ENCODE data around the gene GHRL.

GHRL gene

DNA sequence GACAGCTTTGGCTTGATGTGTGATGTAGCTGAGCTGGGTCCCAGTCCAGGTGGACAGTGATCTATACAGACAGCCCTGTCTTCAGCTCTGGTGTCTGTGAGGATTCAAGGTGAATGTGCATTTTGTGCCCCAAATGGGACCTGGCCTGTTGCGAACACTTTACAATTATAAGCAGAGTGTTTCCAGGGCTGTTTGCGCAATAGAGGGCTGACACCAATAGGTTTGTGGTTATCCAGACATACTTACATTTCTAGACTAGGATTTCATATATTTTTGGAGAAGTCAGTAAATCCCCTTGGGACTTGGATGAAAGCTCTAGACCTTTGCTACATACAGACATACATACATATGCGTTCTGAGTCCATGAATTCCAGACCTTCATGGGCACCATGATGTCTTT is 48.7 kb downstream of the GHRL start:
- DNase-seq (ENCODE audit: low read depth, low spot score), result no peak

GRCh38 chr3:10242182-10243065 is 50.3 kb downstream of the GHRL start:
- DNase-seq (ENCODE audit: low read depth, low spot score), result no peak

DNA sequence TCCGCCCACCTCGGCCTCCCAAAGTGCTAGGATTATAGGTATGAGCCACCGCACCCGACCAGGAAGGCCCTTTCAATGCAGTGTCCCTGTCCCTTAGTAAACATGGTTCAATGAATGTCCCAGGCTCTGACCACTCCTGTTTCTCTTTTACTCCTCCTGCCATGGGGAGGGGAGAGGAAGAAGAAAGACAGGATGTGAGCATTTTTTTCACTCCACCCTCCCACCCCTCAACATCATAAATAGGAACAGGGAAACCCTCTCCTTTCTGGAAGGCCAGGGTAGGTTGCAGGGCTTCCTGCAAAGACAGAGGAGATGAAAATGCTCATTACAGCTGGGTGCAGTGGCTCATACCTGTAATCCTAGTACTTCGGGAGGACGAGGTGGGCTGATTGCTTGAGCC is 51.9 kb downstream of the GHRL start:
- no peak for DNase-seq (ENCODE audit: low read depth, low spot score)

GRCh38 chr3:10238345-10239183 is 54.2 kb downstream of the GHRL start:
- no peak for DNase-seq (ENCODE audit: low read depth, low spot score)

Data from brain pericyte (primary cell).